ENCODE measurements around the gene CLPTM1L.

Gene CLPTM1L

DNA sequence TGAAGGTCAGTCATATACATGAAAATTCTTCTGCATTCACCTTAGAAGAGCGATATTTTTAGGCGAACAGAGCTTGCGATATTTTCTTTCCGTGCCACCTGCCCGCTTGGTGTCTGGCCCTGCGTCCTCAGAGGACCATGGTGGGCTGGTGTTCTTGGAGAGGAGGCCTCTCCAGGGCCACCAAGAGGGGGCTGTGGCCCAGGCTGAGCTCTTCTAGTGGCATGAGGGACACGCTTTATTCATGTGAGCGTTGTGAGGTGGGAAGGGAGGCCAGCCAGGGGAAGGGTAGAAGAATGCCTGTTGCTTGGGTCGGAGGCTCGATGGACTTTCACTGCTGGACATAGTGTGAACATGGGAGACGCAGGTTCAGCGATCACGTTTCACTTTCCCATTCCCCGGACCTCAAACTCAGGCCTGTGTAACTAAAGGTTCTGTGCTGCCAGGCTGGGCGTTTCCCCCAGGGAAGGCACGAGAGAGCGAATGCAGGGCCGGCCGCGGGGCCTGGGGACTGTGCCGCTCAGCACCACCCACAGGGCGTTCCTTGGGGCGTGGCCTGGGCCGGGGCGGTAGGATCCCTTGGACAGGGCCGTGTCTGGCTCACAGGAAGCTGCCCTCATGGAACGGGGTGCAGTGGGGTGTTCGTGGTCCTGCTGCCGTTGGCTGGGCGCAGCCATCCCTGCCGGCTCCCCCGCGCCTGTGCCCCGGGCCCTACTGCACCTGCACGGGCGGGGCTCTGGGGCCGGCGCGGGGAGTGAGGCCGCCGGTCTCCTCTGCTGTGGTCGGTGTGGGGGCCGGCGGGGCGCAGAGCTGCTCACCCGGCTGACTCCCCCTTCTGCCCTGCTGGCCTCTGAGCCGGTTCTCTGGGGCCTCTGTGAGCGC is 40.7 kb upstream of the CLPTM1L start:
- no peak for TF ChIP-seq GATA1 (IDR thresholded peaks at IDR 0.05; ENCODE audit: low read depth, low read length)
- TF ChIP-seq POLR2A (IDR thresholded peaks at IDR 0.05; ENCODE audit: low read length) = peak; percentile 28
- DNase-seq = peak; percentile 65 to 68

DNA sequence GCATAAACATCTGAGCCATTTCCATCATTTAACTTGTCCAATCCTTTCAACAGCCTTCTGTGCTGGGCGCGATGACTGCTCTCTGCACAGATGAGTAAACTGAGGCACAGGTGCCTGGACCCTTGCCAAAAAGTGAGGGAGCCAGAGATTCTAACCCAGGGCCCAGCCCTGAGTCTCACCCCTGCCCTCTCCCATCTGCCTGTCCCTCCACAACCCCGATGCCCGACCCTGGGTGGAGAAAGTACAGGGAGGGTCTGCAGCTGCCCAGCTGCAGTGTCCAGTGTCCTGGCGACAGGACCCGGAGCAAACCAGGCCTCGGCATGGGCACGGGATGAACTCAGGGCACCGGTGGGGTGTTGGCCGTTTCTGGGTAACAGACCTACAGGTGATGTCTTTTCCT is 39.6 kb upstream of the CLPTM1L start:
- DNase-seq = no peak
- TF ChIP-seq POLR2A (IDR thresholded peaks at IDR 0.05; ENCODE audit: low read length) (no peak), GATA1 (IDR thresholded peaks at IDR 0.05; ENCODE audit: low read depth, low read length) (no peak)

DNA sequence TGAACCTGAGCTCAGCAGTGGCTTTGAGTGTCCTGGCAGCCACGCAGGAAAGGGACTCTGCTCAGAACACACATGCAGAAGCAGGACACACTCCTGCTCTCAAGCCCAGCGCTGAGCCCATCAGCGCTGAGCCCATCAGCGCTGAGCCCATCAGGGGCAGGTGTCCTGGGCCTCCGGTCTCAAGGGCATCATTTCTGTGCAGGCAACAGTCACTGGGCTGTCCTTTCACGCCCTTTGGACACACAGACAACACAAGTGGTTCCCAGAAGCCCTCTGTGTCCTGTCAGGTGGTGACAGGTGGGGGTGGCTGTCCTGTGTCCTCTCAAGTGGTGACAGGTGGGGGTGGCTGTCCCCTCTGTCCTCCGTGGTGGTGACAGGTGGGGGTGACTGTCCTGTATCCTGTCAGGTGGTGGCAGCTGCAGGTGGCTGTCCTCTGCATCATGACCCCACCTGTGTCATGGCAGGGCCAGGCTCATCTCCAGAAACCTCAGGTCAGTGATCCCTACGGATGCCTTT is 39.0 kb upstream of the CLPTM1L start:
- TF ChIP-seq GATA1 (IDR thresholded peaks at IDR 0.05; ENCODE audit: low read depth, low read length) (no peak), POLR2A (IDR thresholded peaks at IDR 0.05; ENCODE audit: low read length) (no peak)
- no peak for DNase-seq

DNA sequence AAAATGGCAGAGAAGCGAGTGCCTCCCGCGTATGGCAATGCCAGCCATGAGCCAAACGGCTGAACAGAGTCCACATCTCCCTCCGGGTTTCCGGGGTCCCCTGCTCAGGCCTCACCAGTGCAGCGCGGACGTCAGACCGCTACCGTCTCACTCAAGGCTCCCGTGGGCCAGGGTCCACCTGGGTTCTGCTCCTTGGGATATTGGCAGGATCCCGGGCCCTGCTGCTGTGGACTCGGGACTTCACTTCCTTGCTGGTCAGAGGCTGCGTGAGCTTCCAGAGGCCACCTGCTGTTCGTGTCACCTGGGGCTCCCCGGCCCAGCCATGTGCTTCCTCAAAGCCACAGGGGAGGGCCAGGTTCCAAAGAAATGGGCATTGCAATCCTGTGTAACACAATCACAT is 38.4 kb upstream of the CLPTM1L start:
- no peak for DNase-seq
- TF ChIP-seq POLR2A (IDR thresholded peaks at IDR 0.05; ENCODE audit: low read length) (no peak), GATA1 (IDR thresholded peaks at IDR 0.05; ENCODE audit: low read depth, low read length) (no peak)

- TF ChIP-seq GATA1 (IDR thresholded peaks at IDR 0.05; ENCODE audit: low read depth, low read length) (no peak), POLR2A (IDR thresholded peaks at IDR 0.05; ENCODE audit: low read length) (no peak)
- no peak for DNase-seq
Observed at GRCh38 chr5:1382248-1382700, 37.4 kb upstream of the CLPTM1L start.

DNA sequence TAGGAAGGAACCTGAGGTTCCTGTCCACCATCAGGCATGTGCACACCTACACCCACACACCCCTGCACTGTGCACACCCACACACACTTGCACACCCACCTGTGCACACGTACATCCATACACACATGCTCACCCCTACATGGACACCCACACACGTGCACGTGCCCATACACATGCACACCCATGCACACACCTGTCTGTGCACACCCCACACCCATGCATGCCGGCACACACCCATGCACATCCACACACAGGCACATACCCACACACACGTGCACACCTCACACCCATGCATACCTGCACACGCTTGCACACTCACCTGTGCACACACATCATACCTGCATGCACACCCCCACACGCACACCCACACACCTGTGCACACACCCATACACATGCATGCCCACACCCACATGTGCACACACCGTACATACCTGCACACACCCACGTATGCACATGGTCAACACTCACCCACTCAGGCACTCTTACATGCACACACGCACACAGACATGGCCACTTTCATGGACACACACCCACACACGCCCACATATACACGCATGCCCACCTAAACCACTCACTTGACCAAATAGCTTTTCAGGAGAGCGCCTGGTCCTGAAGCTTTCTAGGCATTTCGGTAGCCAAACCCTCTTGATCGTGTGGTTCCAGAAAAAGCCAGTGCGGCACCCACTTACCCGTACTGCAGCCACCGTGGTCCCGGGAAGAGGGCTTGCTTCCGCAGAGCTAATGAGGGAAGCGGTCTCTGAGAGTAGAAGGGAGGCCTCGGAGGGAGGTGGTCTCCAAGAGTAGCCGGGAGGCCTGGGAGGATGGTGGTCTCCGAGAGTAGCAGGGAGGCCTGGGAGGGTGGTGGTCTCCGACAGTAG is 36.7 kb upstream of the CLPTM1L start:
- TF ChIP-seq GATA1 (IDR thresholded peaks at IDR 0.05; ENCODE audit: low read depth, low read length) = no peak
- DNase-seq = no peak

- DNase-seq = no peak
- TF ChIP-seq GATA1 (IDR thresholded peaks at IDR 0.05; ENCODE audit: low read depth, low read length) = no peak
- TF ChIP-seq POLR2A (IDR thresholded peaks at IDR 0.05; ENCODE audit: low read length) = no peak
Observed at GRCh38 chr5:1380910-1381309, 36.0 kb upstream of the CLPTM1L start.

GRCh38 chr5:1380011-1380817 is 35.3 kb upstream of the CLPTM1L start:
- DNase-seq = peak; percentile 49 to 61
- TF ChIP-seq GATA1 (IDR thresholded peaks at IDR 0.05; ENCODE audit: low read depth, low read length) (no peak), POLR2A (IDR thresholded peaks at IDR 0.05; ENCODE audit: low read length) (no peak)

DNA sequence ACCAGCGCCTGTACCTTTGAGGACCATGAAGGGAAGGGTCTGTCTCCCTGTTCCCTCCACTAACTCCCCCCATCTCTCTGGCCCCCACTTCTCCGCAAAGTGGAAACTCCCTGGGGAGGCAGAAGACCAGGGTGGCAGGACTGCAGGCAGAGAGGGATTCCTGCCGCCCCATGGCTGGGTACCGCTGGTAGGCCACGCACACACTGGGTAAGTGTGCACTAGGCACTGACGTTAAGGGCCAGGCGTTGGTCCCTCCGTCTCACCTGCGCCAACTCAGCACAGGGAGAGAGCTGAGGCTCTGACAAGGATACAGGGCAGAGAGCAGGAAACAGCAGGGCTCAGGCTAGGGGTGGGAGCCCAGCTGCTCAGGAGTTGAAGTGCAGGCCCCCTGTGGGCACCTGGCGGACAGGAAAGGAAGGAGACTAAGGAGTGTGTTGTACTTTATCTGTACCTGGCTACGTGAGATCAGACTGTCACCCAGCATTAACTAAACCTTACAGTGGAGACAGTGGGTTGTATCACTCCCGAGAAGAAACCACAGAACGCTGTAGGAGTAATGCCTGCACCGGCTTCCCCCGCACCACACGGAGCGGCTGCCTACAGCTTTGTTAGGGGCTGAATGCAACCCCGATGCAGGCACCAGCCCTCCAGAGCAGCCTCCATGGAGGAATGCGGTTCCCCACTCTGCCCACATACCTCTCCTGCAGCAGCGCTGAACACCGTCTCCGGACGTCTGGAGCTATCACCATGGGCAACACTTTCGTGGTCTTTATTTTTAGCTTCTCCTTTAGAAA is 34.2 kb upstream of the CLPTM1L start:
- no peak for TF ChIP-seq POLR2A (IDR thresholded peaks at IDR 0.05; ENCODE audit: low read length)
- TF ChIP-seq GATA1 (IDR thresholded peaks at IDR 0.05; ENCODE audit: low read depth, low read length) = no peak
- DNase-seq = no peak

DNA sequence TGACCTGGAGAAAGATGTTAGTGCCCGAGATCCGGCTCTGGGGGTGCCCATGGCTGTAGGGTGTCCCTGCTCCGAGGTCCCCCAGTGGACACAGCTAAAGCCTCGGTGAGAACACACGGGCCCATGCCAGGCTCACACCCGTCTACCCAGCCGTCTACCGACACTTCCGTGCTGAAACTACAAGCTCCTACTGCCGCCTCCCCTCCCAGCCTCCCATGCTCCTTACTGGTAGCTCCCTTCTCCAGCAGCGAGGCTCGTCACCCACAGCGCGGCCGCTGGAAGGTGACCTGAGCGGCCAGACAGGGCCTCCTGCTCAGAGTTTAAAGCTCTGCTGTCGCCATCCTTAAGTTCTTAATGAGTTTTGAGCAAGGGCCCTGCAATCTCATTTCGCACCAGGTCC is 33.2 kb upstream of the CLPTM1L start:
- TF ChIP-seq POLR2A (IDR thresholded peaks at IDR 0.05; ENCODE audit: low read length) (no peak), GATA1 (IDR thresholded peaks at IDR 0.05; ENCODE audit: low read depth, low read length) (no peak)
- no peak for DNase-seq

DNA sequence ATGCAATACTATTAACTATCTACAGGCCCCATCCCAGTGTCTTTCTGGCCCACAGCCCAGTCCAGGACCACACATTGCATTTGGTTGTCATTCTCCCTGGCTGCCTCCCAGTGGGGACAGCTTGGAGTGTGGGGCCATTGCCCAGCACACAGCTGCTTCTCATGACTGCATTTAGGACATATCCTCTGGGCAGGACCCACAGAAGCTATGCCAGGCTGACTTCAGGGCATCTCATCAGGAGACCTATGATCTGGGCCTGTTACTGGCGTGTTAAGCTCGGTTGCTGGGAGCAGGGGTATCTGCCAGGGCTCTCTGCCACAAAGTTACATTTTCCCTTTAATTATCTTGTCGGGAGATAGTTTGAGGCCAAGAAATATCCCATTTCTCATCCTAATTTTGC is 32.1 kb upstream of the CLPTM1L start:
- TF ChIP-seq GATA1 (IDR thresholded peaks at IDR 0.05; ENCODE audit: low read depth, low read length) (no peak), POLR2A (IDR thresholded peaks at IDR 0.05; ENCODE audit: low read length) (no peak)

DNA sequence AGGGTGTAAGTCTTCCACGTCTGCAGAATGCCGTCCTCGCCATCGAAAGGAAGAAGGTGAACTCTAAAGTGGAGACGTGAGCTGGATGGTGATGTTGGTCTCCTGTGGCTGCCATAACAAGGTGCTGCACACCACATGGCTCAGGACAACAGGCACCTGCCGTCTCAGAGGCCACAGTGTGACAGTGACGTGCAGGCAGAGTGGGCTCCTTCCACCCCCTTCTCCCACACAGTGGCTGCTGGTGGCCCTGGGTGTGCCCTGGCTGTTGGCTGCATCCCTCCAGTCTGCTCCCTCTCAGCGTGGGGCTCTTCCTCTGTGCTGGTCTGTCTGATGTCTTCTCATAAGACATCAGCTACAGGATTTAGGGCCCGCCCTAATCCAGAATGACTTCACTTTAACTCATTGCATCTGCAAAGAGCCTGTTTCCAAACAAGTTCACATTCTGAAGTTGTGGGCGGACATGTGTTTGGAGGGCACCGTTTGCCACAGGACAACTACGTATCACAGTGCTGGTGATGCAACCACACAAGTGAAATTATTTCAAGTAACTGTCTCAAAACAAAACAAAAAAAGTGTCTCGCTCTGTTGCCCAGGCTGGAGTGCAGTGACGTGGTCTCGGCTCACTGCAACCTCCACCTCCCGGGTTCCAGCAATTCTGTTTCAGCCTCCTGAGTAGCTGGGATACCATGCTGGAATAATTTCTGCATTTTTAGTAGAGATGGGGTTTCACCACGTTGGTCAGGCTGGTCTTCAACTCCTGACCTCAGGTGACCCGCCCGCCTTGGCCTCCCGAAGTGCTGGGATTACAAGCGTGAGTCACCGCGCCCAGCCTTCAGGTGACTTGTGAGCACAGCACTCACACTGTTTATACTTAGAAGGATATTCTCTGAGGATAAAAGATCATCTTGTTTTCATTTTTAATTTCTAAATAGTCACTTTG is 31.2 kb upstream of the CLPTM1L start:
- DNase-seq = no peak
- no peak for TF ChIP-seq GATA1 (IDR thresholded peaks at IDR 0.05; ENCODE audit: low read depth, low read length)
- TF ChIP-seq POLR2A (IDR thresholded peaks at IDR 0.05; ENCODE audit: low read length) = no peak

More for the DNA sequence above, 32.1 kb upstream of the CLPTM1L start:
- DNase-seq = no peak
